Sigmoid colon (tissue), 7 donors: ENCODE results near the gene HIVEP2. TPM values are rescaled to one million over a fixed set of nuclear protein-coding genes. Genes with fewer than 3 reads are reported as not detected.

Experiments used
- DNase-seq: peaks from one replicate; pipeline ENCODE4 v3.0.0-alpha.2; 2019
- H3K27ac ChIP-seq, 4 donors: fragments of 200-600 bp; sonication (generic); one replicate each; pipeline ENCODE4 v1.5.1; 2016 to 2019; ENCODE audit warnings: mild to moderate bottlenecking in 1 of 4
- H3K27me3 ChIP-seq, 3 donors: fragments of 200-600 bp; sonication (generic); one replicate each; pipeline ENCODE4 v1.5.1; 2019; ENCODE audit warnings: mild to moderate bottlenecking in 1 of 3
- H3K36me3 ChIP-seq, 4 donors: fragments of 200-600 bp; sonication (generic); one replicate each; pipeline ENCODE4 v1.5.1; 2016 to 2019
- H3K4me1 ChIP-seq, 4 donors: fragments of 200-600 bp; sonication (generic); one replicate each; pipeline ENCODE4 v1.5.1; 2017 to 2019
- H3K4me3 ChIP-seq, 4 donors: fragments of 200-600 bp; sonication (generic); one replicate each; pipeline ENCODE4 v1.5.1; 2017 to 2019; ENCODE audit warnings: mild to moderate bottlenecking in 2 of 4, moderate library complexity in 1 of 4
- H3K9me3 ChIP-seq, 4 donors: fragments of 200-600 bp in 3 of 4; sonication (generic) in 3 of 4; one replicate each; pipeline versions ENCODE4 v1.5.1 to v1.6.1; 2013 to 2019
- CTCF ChIP-seq, 4 experiments: fragments of 450-650 bp in 3 of 4; fragments of 200-600 bp in 1 of 4; IDR thresholded peaks; one replicate each; pipeline ENCODE4 v1.5.1; 2016 to 2019; ENCODE audit warnings: antibody characterized with exemption in 4 of 4, mild to moderate bottlenecking in 3 of 4, moderate library complexity in 2 of 4
- EP300 ChIP-seq, 4 donors: sonication (generic); formaldehyde crosslinking; IDR thresholded peaks; one replicate each; pipeline ENCODE4 v1.6.1; 2017; ENCODE audit warnings: antibody characterized with exemption in 4 of 4
- POLR2A ChIP-seq, 2 donors: fragments of 450-650 bp; IDR thresholded peaks; one replicate each; pipeline ENCODE4 v1.6.1; 2016; ENCODE audit warnings: antibody characterized with exemption in 2 of 2, mild to moderate bottlenecking in 2 of 2, moderate library complexity in 2 of 2
- POLR2AphosphoS5 ChIP-seq, 4 donors: sonication (generic); formaldehyde crosslinking; IDR thresholded peaks; one replicate each; pipeline ENCODE4 v1.6.1; 2017; ENCODE audit warnings: antibody characterized with exemption in 4 of 4
- WGBS, 2 donors: extraction: QIAGEN DNeasy Blood & Tissue Kit; methylation state at CpG; one replicate each; pipeline ENCODE4 v1.1.7; 2013; 5-methylcytosine and 5-hydroxymethylcytosine counted together
- intact Hi-C: fragments of 100-400 bp; cut with DNase I; formaldehyde crosslinking; loops from one replicate; pipeline ENCODE4 v1.15.1; 2023
- polyA plus RNA-seq, 3 donors: library from polyadenylated mRNA; stranded (reverse); fragments of 200-250 nt; gene quantifications; one replicate each; pipeline ENCODE4 v1.2.3, GENCODE V29; 2013
- total RNA-seq, 4 donors: library from RNA; depleted of rRNA; stranded (reverse); fragments of >200 nt; gene quantifications; one replicate each; pipeline ENCODE4 v1.1.0, GENCODE V29; 2016
- donor health status: healthy with polysubstance abuse.
- donor health status: Bipolar disorder and iron deficiency.
- donor health status: healthy.

The HIVEP2 gene
- total and polyA plus RNA-seq, 7 donors = 1.8 to 21.7 (median 11.5) TPM

- intact Hi-C loops = no loop called here
- DNase-seq = no peak
- no peak for TF ChIP-seq POLR2A (IDR thresholded peaks at IDR 0.05)
- no peak for TF ChIP-seq EP300 (IDR thresholded peaks at IDR 0.05)
- no peak for TF ChIP-seq POLR2AphosphoS5 (IDR thresholded peaks at IDR 0.05)
- TF ChIP-seq CTCF (IDR thresholded peaks at IDR 0.05) = no peak
- Histone ChIP-seq H3K27ac (no peak overlapping the region), H3K4me1 (no peaks in the 10 kb centered on the region), H3K4me3 (no peak overlapping the region), H3K9me3 (no peaks in the 10 kb centered on the region), H3K36me3 (peaks cover 0 to 16% (median 8%) of the 10 kb centered on the region in 4 donors), H3K27me3 (no peaks in the 10 kb centered on the region)
- 82 to 96% methylated on average over 3 of the region's 3 CpGs for WGBS, 2 donors
Observed at GRCh38 chr6:142751452-142751851, 193.5 kb downstream of the HIVEP2 start.

GRCh38 chr6:142750998-142751397, 194.0 kb downstream of the HIVEP2 start:
- no peak for TF ChIP-seq POLR2AphosphoS5 (IDR thresholded peaks at IDR 0.05)
- no peak for TF ChIP-seq CTCF (IDR thresholded peaks at IDR 0.05)
- TF ChIP-seq EP300 (IDR thresholded peaks at IDR 0.05) = no peak
- intact Hi-C loops = no loop called here
- 90 to 93% methylated on average over 1 of the region's 1 CpG for WGBS, 2 donors
- Histone ChIP-seq H3K9me3 (no peaks in the 10 kb centered on the region), H3K4me1 (no peaks in the 10 kb centered on the region), H3K4me3 (no peak overlapping the region), H3K27me3 (no peaks in the 10 kb centered on the region), H3K36me3 (peaks cover 0 to 16% (median 8%) of the 10 kb centered on the region in 4 donors), H3K27ac (no peak overlapping the region)
- no peak for DNase-seq

- TF ChIP-seq POLR2A (IDR thresholded peaks at IDR 0.05) (no peak), POLR2AphosphoS5 (IDR thresholded peaks at IDR 0.05) (no peak), EP300 (IDR thresholded peaks at IDR 0.05) (no peak), CTCF (IDR thresholded peaks at IDR 0.05) (no peak)
- no peaks in the 10 kb centered on the region for H3K9me3 ChIP-seq
- no peaks in the 10 kb centered on the region for H3K4me1 ChIP-seq
- peaks cover 0 to 16% (median 8%) of the 10 kb centered on the region in 4 donors for H3K36me3 ChIP-seq
- intact Hi-C loops = no loop called here
- DNase-seq = no peak
- no peak overlapping the region for H3K27ac ChIP-seq
- H3K27me3 ChIP-seq = no peaks in the 10 kb centered on the region
- no peak overlapping the region for H3K4me3 ChIP-seq
- 76 to 83% methylated on average over 3 of the region's 3 CpGs for WGBS, 2 donors
Observed at GRCh38 chr6:142749556-142749955, 195.4 kb downstream of the HIVEP2 start.

- Histone ChIP-seq H3K27me3 (no peaks in the 10 kb centered on the region), H3K4me1 (no peaks in the 10 kb centered on the region), H3K4me3 (no peak overlapping the region), H3K27ac (no peak overlapping the region), H3K9me3 (no peaks in the 10 kb centered on the region), H3K36me3 (no peaks in the 10 kb centered on the region)
- DNase-seq = no peak
- intact Hi-C loops = no loop called here
- WGBS, 2 donors = 88 to 93% methylated on average over 2 of the region's 2 CpGs
- TF ChIP-seq POLR2AphosphoS5 (IDR thresholded peaks at IDR 0.05) = no peak
- TF ChIP-seq CTCF (IDR thresholded peaks at IDR 0.05) = peak in 2 of 4 experiments; percentile 18 to 37
- no peak for TF ChIP-seq POLR2A (IDR thresholded peaks at IDR 0.05)
- no peak for TF ChIP-seq EP300 (IDR thresholded peaks at IDR 0.05)
Observed at GRCh38 chr6:142746524-142746923, 198.5 kb downstream of the HIVEP2 start.

- Histone ChIP-seq H3K9me3 (no peaks in the 10 kb centered on the region), H3K4me1 (no peaks in the 10 kb centered on the region), H3K36me3 (no peaks in the 10 kb centered on the region), H3K27ac (no peak overlapping the region), H3K4me3 (no peak overlapping the region), H3K27me3 (no peaks in the 10 kb centered on the region)
- no peak for DNase-seq
- intact Hi-C loops = no loop called here
- TF ChIP-seq CTCF (IDR thresholded peaks at IDR 0.05) (no peak), EP300 (IDR thresholded peaks at IDR 0.05) (no peak), POLR2AphosphoS5 (IDR thresholded peaks at IDR 0.05) (no peak), POLR2A (IDR thresholded peaks at IDR 0.05) (no peak)
- 93 to 94% methylated on average over 2 of the region's 2 CpGs for WGBS, 2 donors
Observed at GRCh38 chr6:142744836-142745235, 200.1 kb downstream of the HIVEP2 start.
